ENCODE data around the gene SULT1C4. TPM values are rescaled to one million over a fixed set of nuclear protein-coding genes. Genes with fewer than 3 reads are reported as not detected.
"Not testable (repeated sequence)": the region's sequence is repeated elsewhere in the genome, so short reads cannot be mapped to it uniquely, and the experiment has no call there.

SULT1C4 gene
- total RNA-seq, result not detected

GRCh38 chr2:108377815-108378630, at the start of gene SULT1C4:
SULT1C4 (plus strand) TSS chr2:108377954; CDS start chr2:108378338, 384 bp downstream.
- Mint-ChIP-seq H3K4me3 (no peak within 1 kb of the TSS), H3K4me1 (ENCODE audit: low read depth) (no peaks in the 10 kb centered on the region), H3K27me3 (ENCODE audit: low read depth) (no peaks in the 10 kb centered on the region), H3K9me3 (no peaks in the 10 kb centered on the region), H3K36me3 (ENCODE audit: insufficient read depth) (no peaks in the 10 kb centered on the region)
- no peak for DNase-seq
- no peak for ATAC-seq

- Mint-ChIP-seq H3K27me3 (ENCODE audit: low read depth) (peaks cover 6% of the 10 kb centered on the region), H3K4me1 (ENCODE audit: low read depth) (no peaks in the 10 kb centered on the region), H3K9me3 (no peaks in the 10 kb centered on the region), H3K36me3 (ENCODE audit: insufficient read depth) (no peaks in the 10 kb centered on the region), H3K4me3 (no peak overlapping the region)
- no peak for DNase-seq
- ATAC-seq, result no peak
Observed at GRCh38 chr2:108329771-108330170, 48.0 kb upstream of the SULT1C4 start.

- Mint-ChIP-seq H3K4me1 (ENCODE audit: low read depth) (no peaks in the 10 kb centered on the region), H3K27me3 (ENCODE audit: low read depth) (peaks cover 11% of the 10 kb centered on the region), H3K4me3 (no peak overlapping the region), H3K9me3 (no peaks in the 10 kb centered on the region), H3K36me3 (ENCODE audit: insufficient read depth) (no peaks in the 10 kb centered on the region)
- DNase-seq, result no peak
- ATAC-seq, result no peak
Observed at GRCh38 chr2:108330979-108331378, 46.8 kb upstream of the SULT1C4 start.

DNA sequence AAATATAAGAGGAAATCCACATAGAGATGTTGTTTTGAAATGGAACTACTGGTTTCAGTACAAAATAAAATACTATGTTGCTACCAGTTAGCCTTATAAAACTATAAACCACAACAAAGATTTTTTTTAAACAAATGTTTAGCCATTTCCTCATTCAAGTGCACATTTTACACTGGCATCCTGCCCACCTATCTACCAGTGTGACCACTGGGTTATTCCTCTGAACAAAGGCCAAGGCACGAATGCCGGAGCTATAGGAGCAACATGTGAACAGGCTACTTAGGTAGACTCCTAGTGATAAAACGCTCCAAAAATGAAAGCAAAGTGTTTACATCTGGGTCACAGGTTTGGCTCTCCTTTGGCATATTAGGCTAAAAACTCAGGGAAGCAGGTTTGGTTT, 31.8 kb upstream of the SULT1C4 start:
- peaks cover 13% of the 10 kb centered on the region for H3K27me3 Mint-ChIP-seq (ENCODE audit: low read depth)
- H3K9me3 Mint-ChIP-seq, result no peaks in the 10 kb centered on the region
- no peak for ATAC-seq
- no peak for DNase-seq
- H3K36me3 Mint-ChIP-seq (ENCODE audit: insufficient read depth), result no peaks in the 10 kb centered on the region
- H3K4me1 Mint-ChIP-seq (ENCODE audit: low read depth), result no peaks in the 10 kb centered on the region
- no peak overlapping the region for H3K4me3 Mint-ChIP-seq

DNA sequence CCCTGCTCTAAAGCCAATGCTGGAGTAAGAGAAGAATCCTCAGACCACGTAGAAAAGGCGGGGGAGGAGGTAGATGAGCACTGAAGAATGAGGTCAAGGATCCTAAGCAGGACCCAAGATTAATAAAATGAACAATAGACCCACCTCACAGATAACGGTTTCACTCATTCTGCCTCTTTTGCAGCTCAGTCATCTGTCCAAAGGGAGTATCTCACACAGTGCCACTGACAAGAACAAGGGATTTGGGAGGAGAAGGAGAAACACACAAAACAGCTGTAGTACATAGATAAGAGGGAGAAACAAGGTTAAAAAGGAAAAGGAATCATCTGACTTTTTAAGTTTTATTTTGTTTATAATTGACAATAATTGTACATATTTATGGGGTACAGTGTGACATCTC, 30.9 kb upstream of the SULT1C4 start:
- DNase-seq (no peak), ATAC-seq (no peak)
- no peak overlapping the region for H3K4me3 Mint-ChIP-seq
- peaks cover 10% of the 10 kb centered on the region for H3K27me3 Mint-ChIP-seq (ENCODE audit: low read depth)
- no peaks in the 10 kb centered on the region for H3K9me3 Mint-ChIP-seq
- no peaks in the 10 kb centered on the region for H3K36me3 Mint-ChIP-seq (ENCODE audit: insufficient read depth)
- H3K4me1 Mint-ChIP-seq (ENCODE audit: low read depth), result no peaks in the 10 kb centered on the region

DNA sequence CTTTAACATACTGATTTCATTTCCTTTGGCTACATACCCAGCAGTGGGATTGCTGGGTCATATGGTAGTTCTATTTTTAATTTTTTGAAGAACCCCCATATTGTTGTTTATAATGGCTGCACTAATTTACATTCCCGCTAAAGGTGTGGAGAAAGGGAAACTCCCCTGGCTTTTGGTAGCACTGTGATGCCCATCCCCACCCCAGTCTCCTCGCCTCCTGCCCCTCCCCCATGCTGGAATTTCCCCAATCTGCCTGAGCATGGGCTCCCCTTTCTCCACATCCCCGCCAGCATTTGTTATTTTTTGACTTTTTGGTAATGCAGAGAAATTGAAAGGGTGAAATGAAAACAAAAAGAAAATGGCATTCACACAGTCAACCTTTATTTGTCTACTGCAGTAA, 30.0 kb upstream of the SULT1C4 start:
- ATAC-seq (no peak), DNase-seq (no peak)
- no peaks in the 10 kb centered on the region for H3K9me3 Mint-ChIP-seq
- H3K4me1 Mint-ChIP-seq (ENCODE audit: low read depth), result no peaks in the 10 kb centered on the region
- H3K36me3 Mint-ChIP-seq (ENCODE audit: insufficient read depth), result no peaks in the 10 kb centered on the region
- no peak overlapping the region for H3K4me3 Mint-ChIP-seq
- peaks cover 11% of the 10 kb centered on the region for H3K27me3 Mint-ChIP-seq (ENCODE audit: low read depth)

DNA sequence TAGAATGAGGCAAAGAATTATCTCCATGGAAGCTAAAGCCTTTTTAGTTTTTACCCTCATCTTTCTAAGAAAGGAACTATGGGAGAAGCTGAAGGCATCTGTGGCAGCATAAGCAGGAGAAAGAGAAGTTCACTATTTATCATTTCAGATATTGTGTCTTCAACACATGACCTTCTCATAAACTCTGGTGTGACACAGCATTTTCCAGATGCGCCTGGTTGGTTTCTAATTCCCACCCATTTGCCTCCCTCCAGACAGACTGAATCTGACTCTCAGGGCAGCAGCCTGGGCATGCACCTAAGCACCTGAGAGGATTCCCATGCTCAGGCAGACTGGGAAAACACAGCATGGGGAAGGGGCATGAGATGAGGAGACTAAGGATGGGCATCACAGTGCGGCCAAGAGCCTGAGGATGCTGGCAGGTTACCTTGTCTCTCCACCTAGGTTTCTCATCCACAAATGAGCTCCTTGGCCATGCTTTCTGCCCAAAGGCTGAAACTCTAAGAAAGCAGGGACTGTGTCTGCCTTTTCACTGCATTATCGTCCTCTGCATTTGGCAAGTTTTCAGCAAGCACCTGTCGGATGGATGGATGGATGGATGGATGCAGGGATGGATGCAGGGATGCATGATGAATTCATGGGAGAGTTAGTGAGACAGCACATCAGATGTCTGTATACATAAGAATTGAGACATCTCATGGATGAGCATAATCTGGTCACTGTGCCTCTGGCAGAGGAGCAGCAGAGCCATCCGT, 28.8 kb upstream of the SULT1C4 start:
- Mint-ChIP-seq H3K36me3 (ENCODE audit: insufficient read depth) (no peaks in the 10 kb centered on the region), H3K27me3 (ENCODE audit: low read depth) (peaks cover 9% of the 10 kb centered on the region), H3K4me1 (ENCODE audit: low read depth) (no peaks in the 10 kb centered on the region), H3K4me3 (no peak overlapping the region), H3K9me3 (no peaks in the 10 kb centered on the region)
- DNase-seq (no peak), ATAC-seq (no peak)

DNA sequence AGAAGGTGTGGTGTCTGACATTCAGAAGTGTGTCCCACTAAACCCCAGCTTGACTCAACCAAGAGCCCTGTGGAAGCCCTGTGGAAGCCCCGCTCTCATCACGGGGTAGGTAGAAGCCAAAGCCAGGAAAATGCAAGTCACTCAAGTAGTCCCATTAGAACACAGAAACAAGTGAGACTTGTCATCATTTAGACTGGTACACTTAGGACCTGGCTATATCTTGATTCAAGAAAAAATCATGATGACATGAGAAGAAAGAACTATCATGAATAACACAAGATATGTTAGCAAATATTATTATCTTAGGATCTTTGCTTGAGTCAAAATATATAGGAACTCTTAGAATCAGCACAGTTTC, 28.2 kb upstream of the SULT1C4 start:
- DNase-seq (no peak), ATAC-seq (no peak)
- Mint-ChIP-seq H3K27me3 (ENCODE audit: low read depth) (peaks cover 8% of the 10 kb centered on the region), H3K4me3 (no peak overlapping the region), H3K36me3 (ENCODE audit: insufficient read depth) (no peaks in the 10 kb centered on the region), H3K4me1 (ENCODE audit: low read depth) (no peaks in the 10 kb centered on the region), H3K9me3 (no peaks in the 10 kb centered on the region)

- no peaks in the 10 kb centered on the region for H3K36me3 Mint-ChIP-seq (ENCODE audit: insufficient read depth)
- ATAC-seq (no peak), DNase-seq (no peak)
- H3K27me3 Mint-ChIP-seq (ENCODE audit: low read depth), result peaks cover 7% of the 10 kb centered on the region
- no peaks in the 10 kb centered on the region for H3K4me1 Mint-ChIP-seq (ENCODE audit: low read depth)
- no peak overlapping the region for H3K4me3 Mint-ChIP-seq
- no peaks in the 10 kb centered on the region for H3K9me3 Mint-ChIP-seq
Observed at GRCh38 chr2:108351889-108352288, 25.9 kb upstream of the SULT1C4 start.

DNA sequence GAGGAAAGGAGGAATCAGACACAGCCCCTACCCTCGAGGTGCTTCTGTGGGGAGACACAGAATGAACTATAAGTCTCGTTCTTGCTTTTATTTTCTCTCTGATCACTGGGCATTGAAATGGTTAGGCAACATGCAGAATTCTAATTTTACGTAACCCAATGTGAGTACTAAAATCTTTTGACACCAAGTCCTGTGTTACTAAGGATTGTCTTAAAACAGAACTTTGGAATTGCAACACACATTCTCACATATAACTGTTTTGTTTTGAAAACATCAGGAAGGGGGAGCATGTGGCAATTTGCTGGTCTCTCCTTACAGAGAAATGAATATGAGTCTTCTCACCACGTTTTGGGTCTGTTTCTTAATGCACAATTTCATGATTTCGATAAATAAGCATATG, 23.6 kb upstream of the SULT1C4 start:
- ATAC-seq (no peak), DNase-seq (no peak)
- Mint-ChIP-seq H3K36me3 (ENCODE audit: insufficient read depth) (no peaks in the 10 kb centered on the region), H3K4me1 (ENCODE audit: low read depth) (no peaks in the 10 kb centered on the region), H3K9me3 (no peaks in the 10 kb centered on the region), H3K4me3 (no peak overlapping the region), H3K27me3 (ENCODE audit: low read depth) (peaks cover 13% of the 10 kb centered on the region)

- H3K9me3 Mint-ChIP-seq, result no peaks in the 10 kb centered on the region
- ATAC-seq (no peak), DNase-seq (no peak)
- no peaks in the 10 kb centered on the region for H3K36me3 Mint-ChIP-seq (ENCODE audit: insufficient read depth)
- H3K27me3 Mint-ChIP-seq (ENCODE audit: low read depth), result peaks cover 17% of the 10 kb centered on the region
- H3K4me3 Mint-ChIP-seq, result no peak overlapping the region
- no peaks in the 10 kb centered on the region for H3K4me1 Mint-ChIP-seq (ENCODE audit: low read depth)
Observed at GRCh38 chr2:108355906-108356734, 21.6 kb upstream of the SULT1C4 start.

DNA sequence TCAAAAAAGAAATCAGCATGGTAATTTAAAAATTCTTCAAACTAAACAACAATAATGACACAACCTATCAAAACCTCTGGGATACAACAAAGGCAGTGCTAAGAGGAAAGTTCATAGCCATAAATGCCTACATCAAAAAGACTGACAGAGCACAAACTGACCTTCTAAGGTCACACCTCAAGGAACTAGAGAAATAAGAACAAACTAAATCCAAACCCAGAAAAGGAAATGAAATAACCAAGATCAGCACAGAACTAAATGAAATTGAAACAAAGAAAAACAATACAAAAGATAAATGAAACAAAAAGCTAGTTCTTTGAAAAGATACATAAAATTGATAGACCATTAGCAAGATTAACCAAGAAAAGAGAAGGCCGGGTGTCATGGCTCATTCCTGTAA, 18.4 kb upstream of the SULT1C4 start:
- not testable (repeated sequence) for DNase-seq; H3K36me3 Mint-ChIP-seq (ENCODE audit: insufficient read depth); H3K9me3 Mint-ChIP-seq; H3K4me1 Mint-ChIP-seq (ENCODE audit: low read depth); H3K4me3 Mint-ChIP-seq; ATAC-seq
- H3K27me3 Mint-ChIP-seq (ENCODE audit: low read depth), result peaks cover 19% of the 10 kb centered on the region

GRCh38 chr2:108360776-108361468, 16.8 kb upstream of the SULT1C4 start:
- ATAC-seq (no peak), DNase-seq (no peak)
- Mint-ChIP-seq H3K36me3 (ENCODE audit: insufficient read depth) (no peaks in the 10 kb centered on the region), H3K27me3 (ENCODE audit: low read depth) (peaks cover 19% of the 10 kb centered on the region), H3K4me3 (no peak overlapping the region), H3K4me1 (ENCODE audit: low read depth) (no peaks in the 10 kb centered on the region), H3K9me3 (no peaks in the 10 kb centered on the region)

Data from activated T-cell treated with anti-CD3 and anti-CD28 coated beads, Interleukin-2, amount 50 U/mL, for 4 hours (primary cell).